ENCODE measurements around the gene DYNLT2. TPM values are rescaled to one million over a fixed set of nuclear protein-coding genes. Genes with fewer than 3 reads are reported as not detected.

The DYNLT2 gene
- total and polyA plus RNA-seq, 2 of the 13 experiments (the other 11 are each of a cell fraction or from before 2014, with no cell fraction given), result 2.1 to 4.3 TPM

- 0 out of 2 replicates have a peak, but pooled peaks have one; percentile 16 for TF ChIP-seq HDAC6 (IDR thresholded peaks at IDR 0.05; ENCODE audit: low read depth, low read length)
- peak; percentile 98 for TF ChIP-seq ZNF605 (CRISPR knock-in tag; IDR thresholded peaks at IDR 0.05)
- TF ChIP-seq ZNF451 (CRISPR knock-in tag; IDR thresholded peaks at IDR 0.05), result peak; percentile 83
- no peak for TF ChIP-seq KDM1A (CRISPR knock-in tag; IDR thresholded peaks at IDR 0.05)
- peak; percentile 27; the same call in 1 of the 2 replicates for TF ChIP-seq CTCF (CRISPR knock-in tag; IDR thresholded peaks at IDR 0.05)
- peak; percentile 88; the same call in 1 of the 2 replicates for TF ChIP-seq ZFP82 (CRISPR knock-in tag; IDR thresholded peaks at IDR 0.05; ENCODE audit: borderline replicate concordance)
- TF ChIP-seq HMG20A (CRISPR knock-in tag; IDR thresholded peaks at IDR 0.05; ENCODE audit: borderline replicate concordance), result no peak
- TF ChIP-seq ZBTB4 (CRISPR knock-in tag; IDR thresholded peaks at IDR 0.05; ENCODE audit: borderline replicate concordance), result peak; percentile 60; the same call in 1 of the 2 replicates
- no peak for TF ChIP-seq ZNF282 (IDR thresholded peaks at IDR 0.05; ENCODE audit: partially characterized antibody)
- TF ChIP-seq MAFG (CRISPR knock-in tag; IDR thresholded peaks at IDR 0.05), result no peak
- no peak; the same call in 1 of the 2 replicates for TF ChIP-seq TRAFD1 (CRISPR knock-in tag; IDR thresholded peaks at IDR 0.05; ENCODE audit: borderline replicate concordance)
- peak; percentile 74 for TF ChIP-seq ZMYM2 (CRISPR knock-in tag; IDR thresholded peaks at IDR 0.05)
- peak; percentile 73; the same call in 1 of the 2 replicates for TF ChIP-seq GMEB1 (CRISPR knock-in tag; IDR thresholded peaks at IDR 0.05; ENCODE audit: borderline replicate concordance)
Observed at GRCh38 chr6:169724494-169725124, 26.8 kb downstream of the DYNLT2 start, which contains the start of gene PHF10 (continued).

Data from HepG2 (cell line).